Right renal cortex interstitium (tissue), 3 donors: ENCODE results near the gene SYNPO. TPM values are rescaled to one million over a fixed set of nuclear protein-coding genes. Genes with fewer than 3 reads are reported as not detected.

Experiments used
- DNase-seq, 3 donors: peaks; one replicate each; pipeline ENCODE4 v3.0.0-alpha.2; 2013; ENCODE audit warnings: low read depth in 3 of 3, low spot score in 2 of 3
- polyA plus RNA-seq, 3 donors: library from polyadenylated mRNA; unstranded; fragments of 120-200 nt; gene quantifications; one replicate each; pipeline ENCODE4 v1.2.1, GENCODE V29; 2013; ENCODE audit not compliant: insufficient read length in 3 of 3

Gene SYNPO
- polyA plus RNA-seq, 3 donors: 85.2 to 98.9 (median 97.3) TPM

DNA sequence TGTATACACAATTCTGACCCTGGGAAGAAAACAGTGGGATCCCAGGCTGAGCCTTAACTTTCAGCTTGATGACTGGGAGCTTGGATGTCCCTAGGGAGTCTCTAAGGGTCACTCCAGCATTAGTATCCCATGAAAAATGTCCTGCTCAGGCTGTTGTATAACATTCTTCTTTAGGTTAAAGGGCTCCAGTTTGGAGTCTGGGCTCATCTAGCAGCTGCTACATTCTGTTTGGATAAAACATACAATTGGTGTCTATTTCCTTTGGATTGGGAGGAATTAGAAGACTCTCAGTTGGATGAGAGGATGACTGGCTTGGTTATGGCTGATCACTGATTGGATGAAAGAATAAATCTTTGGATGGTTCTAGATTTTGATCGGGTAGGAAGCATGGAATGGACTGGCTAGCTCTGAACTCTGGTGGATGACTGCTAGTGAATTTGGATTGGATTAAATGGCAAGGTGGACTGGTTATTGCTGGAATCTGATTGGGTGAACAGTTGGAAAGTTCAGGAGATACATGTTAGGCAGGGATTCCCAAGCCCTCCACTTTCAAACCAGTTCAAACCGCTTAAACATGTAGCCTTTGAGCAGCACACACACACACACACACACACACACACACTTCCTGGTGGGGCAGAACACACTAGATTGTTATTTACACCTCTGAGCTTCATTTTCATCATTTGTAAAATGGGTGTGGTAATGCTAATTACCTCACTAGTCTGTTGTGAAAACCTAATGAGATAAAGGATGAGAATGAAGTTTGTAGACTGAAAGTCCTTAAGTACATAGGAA lies 13.5 kb downstream of the SYNPO start:
- no peak for DNase-seq

DNA sequence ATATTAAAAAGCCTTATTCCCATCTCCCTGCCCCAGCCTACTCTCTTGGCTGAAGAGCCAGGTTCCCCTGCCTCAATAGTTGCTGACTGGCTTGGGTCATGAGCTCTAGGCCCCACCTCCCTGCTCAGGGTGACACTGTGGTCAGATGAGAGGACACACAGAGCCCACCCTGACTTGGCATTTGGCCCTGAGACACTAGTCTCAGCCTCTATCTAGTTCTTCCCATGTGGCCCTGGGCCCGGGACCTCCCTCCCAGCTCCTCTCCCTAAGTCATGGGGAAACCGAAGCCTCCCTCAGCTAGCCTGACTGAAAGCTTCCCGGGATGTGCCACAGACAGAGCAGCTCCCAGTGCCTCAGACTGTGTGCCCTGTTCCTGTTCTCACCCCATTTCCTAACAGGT lies 14.8 kb downstream of the SYNPO start:
- DNase-seq: no peak

DNA sequence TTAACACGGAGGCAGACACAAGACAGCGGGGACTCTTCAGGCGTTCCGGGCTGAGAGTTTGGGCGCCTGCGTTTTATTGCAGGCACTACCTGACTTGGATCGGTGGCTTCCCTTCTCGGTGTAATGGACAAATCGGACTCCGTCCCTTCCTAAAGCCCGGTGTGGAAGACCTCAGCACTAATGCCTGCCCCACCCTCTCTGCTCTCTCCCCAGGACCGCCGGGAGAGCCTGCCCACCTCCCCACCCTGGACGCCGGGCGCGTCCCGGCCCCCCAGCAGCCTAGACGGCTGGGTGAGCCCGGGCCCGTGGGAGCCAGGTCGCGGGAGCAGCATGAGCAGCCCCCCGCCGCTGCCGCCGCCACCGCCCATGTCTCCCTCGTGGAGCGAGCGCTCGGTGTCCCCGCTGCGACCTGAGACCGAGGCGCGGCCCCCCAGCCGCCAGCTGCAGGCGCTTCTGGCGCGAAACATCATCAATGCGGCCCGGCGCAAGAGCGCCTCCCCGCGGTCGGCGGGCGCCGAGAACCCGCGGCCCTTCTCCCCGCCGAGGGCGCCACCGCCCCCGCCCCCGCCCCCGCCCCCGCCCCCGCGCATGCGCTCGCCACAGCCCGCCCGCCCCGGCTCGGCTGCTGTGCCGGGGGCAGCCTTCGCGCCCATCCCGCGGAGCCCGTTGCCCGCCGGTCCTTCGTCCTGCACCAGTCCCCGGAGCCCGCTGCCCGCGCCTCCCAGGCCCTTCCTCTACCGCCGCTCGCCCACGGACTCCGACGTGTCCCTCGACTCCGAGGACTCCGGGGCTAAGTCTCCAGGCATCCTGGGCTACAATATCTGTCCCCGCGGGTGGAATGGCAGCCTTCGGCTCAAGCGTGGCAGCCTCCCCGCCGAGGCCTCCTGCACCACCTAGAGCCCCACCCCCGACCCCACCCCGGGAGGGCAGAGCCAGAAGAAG lies 16.0 kb downstream of the SYNPO start:
- DNase-seq: no peak

DNA sequence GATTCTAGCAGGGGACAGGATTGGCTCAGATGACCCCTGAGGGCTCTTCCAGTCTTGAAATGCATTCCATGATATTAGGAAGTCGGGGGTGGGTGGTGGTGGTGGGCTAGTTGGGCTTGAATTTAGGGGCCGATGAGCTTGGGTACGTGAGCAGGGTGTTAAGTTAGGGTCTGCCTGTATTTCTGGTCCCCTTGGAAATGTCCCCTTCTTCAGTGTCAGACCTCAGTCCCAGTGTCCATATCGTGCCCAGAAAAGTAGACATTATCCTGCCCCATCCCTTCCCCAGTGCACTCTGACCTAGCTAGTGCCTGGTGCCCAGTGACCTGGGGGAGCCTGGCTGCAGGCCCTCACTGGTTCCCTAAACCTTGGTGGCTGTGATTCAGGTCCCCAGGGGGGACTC lies 17.7 kb downstream of the SYNPO start:
- DNase-seq: no peak

DNA sequence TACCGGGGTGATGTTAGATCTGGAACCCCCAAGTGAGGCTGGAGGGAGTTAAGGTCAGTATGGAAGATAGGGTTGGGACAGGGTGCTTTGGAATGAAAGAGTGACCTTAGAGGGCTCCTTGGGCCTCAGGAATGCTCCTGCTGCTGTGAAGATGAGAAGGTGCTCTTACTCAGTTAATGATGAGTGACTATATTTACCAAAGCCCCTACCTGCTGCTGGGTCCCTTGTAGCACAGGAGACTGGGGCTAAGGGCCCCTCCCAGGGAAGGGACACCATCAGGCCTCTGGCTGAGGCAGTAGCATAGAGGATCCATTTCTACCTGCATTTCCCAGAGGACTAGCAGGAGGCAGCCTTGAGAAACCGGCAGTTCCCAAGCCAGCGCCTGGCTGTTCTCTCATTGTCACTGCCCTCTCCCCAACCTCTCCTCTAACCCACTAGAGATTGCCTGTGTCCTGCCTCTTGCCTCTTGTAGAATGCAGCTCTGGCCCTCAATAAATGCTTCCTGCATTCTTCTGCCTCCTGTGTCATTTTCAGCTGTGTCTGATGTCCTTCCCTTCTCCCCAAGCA lies 18.3 kb downstream of the SYNPO start:
- no peak for DNase-seq

DNA sequence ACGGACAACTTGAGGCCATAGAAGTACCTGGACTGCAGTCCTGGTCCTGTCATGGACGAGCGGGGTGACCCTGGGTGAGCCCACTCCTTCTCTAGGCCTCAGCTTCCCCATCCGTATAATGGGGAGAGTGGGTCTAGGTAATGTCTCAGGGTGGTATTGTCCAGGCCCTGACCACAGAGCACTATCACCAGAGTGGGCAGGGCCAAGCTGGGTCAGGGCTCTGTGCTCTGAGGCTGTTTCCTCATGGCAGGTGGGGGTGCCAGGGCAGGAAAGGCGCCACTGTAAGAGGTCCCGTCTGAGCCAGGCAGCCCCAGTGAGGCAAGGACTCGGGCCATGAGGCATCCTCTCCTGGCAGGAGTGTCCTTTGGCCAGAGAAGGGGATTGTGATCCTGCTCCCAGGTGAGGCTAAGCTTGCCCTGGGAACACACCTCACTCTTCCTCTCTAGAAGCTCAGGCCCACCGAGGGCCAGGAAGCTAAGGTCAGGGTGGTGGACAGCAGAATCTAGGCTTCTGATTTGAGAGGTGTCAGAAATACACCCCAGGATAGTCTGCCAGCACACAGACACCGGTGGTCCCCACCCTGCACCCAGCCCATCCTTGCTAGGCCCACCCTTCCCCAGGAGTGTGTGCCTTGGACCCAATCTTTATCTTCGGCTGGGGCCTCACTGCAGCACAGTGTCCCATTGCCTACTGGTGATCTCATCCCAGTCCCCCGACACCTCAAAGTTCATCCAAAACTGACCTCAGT lies 19.1 kb downstream of the SYNPO start:
- no peak for DNase-seq

DNA sequence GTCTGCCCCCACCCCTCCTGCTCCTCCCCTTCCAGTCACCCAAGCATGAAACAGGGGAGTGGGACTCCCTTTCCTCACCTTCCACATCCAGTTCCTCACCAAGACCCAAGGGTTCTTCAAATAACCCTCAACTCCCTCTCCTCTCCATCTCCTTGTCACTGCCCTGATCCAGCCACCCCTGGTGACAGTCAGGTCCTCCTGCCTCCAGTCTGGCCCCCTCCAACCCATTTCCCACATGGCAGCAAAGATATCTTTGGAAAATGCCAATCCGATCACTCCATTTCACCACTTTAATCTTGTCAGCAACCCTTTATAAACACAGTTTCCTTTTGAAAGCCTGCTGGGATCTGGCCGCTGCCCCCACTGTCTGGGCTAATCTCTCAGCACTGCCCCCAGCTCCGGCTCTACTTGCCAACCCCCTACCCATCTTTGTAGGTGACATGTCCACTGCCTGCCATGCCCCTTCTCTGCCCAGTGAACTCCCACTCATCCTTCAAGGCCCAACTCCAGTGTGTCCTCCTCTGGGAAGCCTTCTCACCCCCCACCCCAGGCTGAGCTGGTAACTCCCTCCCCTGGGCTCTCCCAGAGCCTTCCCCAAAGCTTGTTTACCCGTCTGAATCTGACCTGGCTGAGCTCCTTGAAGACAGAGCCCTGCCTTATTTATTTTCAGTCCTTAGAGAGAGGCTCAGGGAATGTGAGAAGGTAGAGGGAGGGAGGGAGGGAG lies 19.8 kb downstream of the SYNPO start:
- no peak for DNase-seq

DNA sequence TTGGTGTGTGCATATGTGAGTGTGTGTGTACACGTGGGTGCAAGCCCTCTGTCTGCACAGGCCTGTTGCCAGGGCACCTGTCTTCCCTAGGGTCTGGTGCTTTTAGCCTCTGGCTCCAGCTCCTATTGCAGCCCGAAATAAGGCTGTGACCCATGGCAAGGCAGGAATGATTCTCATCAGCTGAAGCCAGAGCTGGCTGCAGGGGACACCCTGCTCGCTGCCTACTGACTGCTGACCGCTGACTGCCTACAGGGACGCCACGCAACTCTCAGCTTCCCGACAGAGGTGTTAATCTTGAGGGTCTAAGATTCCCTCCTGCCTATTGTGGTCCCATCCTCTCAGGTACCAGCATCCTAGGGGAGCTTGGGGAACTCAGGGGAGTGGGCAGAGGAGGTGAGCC lies 20.6 kb downstream of the SYNPO start, which contains the start of gene MYOZ3:
TSS of gene MYOZ3 (plus strand) at position 166 of the 400 bp plus-strand sequence. CDS start 1,691 bp downstream, outside the sequence.
- DNase-seq: no peak

DNA sequence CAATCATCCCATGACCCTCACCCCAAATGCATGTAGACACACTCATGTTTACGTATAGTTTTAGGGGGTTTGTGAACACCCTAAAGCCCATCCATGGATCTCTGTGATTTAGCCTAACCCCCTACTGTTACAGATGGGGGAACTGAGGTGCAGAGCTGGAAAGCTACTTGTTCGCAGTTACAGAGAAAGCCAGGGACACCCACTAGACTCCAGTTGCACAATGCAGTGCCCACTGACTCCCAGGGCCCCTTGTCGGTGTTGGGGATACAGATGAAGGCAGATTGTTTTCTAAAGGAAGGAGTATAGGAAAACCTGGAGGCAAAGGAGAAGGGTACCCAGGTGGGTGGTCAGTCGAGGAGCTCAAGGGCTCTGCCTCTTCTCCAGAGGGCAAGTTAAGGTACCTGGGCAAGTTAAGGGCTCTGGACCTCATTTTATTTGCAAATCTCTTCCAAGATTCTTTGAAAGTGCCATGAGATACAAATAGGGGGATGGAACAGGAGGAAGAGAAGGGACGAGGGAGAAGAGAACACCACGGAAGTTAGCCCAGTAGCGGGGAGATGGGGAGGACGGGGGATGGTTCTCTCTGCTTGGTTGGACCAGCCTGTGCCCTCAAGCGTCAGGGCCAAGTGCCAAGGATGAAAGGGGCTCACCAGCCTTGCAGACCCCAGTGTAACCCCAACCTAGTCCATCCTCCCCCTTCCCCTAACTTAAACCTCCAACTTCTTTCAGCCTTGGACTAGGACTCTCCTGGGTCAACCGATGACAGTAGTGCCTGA lies 21.5 kb downstream of the SYNPO start:
- no peak for DNase-seq

DNA sequence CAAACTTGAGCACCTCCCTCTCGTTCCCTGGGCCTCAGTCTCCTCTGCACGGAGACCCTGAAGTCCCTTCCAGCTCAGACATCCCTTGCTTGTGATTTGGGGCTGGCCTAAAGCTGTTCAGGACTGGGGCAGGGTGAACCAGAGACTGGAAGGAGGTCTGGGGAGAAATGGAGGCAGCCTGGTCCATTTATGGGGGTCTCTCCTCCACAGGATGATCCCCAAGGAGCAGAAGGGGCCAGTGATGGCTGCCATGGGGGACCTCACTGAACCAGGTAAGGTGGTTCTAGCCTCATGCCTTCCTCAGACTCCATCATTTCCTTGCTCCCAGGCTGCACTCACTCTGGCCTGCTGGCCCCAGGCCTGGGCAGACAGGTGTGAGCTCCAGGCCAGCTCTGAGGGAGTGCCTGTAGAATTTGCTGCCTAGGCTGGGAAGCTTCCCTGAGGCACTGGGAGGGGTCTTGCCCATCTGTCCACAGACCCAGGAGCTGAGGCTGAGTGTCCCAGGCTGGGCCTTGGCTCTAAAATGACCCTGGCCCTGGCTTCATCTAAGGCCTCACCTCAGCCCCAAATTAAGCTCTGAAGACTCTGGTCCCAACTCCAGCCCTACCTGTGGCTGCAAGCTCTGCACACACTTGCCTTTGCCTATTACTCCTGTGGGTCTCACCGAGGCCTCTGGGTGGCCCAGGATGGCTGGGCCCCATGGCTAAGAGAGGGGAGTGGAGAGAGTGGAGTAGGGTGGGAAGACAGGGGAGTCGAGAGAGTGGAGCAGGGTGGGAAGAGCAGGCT lies 22.5 kb downstream of the SYNPO start:
- no peak for DNase-seq

DNA sequence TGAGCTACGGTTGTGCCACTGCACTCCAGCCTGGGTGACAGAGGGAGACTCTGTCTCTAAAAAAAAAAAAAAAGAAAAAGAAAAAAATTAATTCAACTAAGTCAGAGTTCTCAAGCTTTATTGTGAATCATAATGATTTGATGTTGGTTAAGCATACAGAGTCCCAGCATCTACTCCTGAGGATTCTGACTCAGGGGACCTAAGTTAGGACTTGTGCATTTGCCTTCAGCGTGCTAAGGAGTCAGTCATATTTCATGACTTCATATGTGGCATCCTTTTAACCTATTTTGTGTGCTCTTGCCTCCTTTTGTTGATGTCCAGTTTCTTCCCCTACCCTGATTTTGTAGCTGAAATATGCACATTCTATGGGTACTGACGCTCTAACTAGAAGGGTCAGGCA lies 23.5 kb downstream of the SYNPO start:
- DNase-seq: no peak

DNA sequence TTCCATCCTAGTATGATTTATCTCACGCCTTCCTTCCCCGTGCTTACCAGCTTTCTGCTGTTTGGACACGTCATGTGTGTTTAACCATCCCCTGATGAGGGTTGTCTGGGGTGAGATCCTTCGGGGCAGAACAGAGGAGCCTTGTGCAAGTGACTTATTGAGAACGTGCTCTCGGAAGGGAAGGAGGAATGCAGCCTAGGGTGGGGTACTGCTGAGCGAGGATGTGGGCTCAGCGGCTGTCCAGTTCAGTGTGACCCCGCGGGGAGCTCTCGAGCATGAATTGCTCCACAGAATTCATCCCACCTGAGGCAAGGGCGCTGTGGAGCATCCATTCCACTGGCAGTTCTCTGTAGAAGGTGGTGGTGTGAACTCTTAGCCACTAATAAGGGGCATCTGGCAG lies 24.6 kb downstream of the SYNPO start:
- DNase-seq: no peak

DNA sequence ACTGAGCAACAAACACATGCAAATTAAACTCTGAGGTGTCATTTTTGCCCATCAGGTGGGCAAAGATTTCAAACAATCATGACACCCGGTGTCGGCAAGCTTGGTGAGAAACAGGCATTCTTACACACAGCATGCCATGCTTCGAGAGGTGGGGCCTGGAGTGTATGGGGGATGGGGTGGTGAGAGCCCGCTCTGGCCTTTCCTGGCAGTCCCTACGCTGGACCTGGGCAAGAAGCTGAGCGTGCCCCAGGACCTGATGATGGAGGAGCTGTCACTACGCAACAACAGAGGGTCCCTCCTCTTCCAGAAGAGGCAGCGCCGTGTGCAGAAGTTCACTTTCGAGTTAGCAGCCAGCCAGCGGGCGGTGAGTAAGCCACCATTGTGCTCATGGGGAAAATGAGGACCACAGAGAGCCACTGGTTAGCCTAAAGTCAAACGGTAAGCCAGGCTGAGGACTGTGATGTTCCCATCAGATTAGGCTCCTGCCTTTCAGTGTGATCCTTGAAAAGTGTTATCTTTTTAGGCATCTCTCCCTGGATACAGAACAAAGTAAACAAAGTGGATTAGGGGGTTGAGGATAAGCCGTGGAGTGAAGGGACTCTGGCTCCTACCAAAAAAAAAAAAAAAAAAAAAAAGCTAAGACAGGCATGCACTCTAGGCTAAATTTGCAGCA lies 30.0 kb downstream of the SYNPO start:
- DNase-seq: no peak

DNA sequence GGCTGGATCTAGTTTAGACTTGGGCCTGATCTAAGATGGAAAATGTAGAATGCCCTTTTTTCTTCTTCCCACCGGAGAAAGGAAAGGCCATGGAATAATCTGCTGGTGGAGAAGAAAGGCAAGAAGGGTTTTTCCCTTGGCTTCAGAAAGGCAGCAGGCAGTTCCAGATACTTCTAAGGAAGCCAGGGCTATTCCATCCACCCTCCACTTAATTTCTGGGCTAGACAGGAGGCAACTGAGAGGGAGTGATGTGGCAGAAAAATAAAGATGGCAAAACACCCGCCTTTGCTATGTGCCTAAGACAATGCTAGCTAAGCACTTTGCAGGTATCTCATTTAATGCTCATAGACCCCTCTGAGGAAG lies 30.5 kb downstream of the SYNPO start:
- DNase-seq: no peak

DNA sequence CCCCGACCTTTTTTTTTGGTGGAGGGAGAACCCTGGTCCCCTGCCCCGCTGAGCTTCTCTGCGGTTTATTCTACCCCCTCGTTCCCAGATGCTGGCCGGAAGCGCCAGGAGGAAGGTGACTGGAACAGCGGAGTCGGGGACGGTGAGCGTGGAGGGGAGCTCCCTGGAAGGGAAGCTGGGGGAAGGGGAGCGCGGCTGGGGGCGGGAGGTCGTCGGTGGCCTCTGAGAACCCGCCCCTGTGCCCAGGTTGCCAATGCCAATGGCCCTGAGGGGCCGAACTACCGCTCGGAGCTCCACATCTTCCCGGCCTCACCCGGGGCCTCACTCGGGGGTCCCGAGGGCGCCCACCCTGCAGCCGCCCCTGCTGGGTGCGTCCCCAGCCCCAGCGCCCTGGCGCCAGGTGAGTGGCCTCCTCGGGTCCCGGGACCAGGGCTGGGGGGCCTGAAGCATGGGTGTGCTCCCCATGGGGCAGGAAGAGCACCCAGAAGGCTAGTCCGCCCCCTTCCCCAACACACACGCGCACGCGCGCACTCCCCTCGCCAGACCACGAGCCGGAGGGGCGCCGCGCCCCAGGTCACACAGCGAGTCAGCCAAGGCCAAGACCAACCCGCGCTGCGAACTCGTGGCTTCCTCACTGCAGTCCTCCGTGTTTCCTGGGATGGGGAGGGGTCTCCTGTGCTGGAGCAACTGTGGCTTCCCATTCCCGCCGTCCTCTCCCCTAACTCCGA lies 31.2 kb downstream of the SYNPO start:
- no peak for DNase-seq

DNA sequence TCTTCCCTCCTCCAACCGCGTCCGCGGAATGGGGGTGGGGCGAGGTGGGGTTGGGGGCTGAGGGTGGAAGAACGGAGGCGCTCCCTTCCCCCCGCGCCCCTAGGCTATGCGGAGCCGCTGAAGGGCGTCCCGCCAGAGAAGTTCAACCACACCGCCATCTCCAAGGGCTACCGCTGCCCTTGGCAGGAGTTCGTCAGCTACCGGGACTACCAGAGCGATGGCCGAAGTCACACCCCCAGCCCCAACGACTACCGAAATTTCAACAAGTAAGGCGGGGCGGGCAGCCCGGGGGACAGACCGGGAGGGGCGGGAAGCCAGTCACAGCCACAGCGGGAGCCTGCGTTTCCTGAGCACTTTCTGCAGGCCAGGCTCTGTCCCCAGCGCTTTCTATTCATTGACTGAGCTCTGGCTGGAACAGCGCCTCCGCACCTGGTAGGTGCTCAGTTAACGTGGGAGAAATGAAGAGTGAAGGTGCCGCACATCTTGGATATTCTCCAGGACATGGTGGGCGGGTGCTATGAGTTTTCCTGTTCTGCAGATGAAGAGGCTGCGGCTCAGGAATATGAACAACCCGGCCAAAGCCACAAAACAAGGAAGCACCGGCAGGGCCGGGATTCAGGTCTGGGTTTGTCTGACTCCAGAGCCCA lies 31.9 kb downstream of the SYNPO start:
- DNase-seq: no peak

DNA sequence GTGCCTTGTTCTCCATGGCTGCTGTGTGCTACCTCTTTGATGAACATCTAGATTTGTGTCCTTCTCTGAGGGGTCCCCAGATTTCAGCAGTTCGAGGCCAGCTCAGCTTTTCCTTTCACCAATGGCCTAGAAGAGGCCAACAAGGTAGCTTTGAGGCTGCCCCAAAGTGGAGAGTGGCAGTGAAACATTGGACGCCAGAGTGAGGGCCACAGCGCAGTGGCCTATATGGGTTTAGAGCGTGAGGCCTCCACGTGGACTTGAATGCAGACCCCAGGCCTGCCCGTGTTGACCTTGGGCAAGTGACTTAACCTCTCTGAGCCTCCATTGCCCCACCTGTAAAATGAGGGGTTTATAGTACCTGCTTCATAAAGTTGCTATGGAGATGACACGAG lies 32.4 kb downstream of the SYNPO start:
- DNase-seq: no peak
